Measurements from ENCODE around the gene SQSTM1.
"Not testable (repeated sequence)": the region's sequence is repeated elsewhere in the genome, so short reads cannot be mapped to it uniquely, and the experiment has no call there.

SQSTM1 gene

DNA sequence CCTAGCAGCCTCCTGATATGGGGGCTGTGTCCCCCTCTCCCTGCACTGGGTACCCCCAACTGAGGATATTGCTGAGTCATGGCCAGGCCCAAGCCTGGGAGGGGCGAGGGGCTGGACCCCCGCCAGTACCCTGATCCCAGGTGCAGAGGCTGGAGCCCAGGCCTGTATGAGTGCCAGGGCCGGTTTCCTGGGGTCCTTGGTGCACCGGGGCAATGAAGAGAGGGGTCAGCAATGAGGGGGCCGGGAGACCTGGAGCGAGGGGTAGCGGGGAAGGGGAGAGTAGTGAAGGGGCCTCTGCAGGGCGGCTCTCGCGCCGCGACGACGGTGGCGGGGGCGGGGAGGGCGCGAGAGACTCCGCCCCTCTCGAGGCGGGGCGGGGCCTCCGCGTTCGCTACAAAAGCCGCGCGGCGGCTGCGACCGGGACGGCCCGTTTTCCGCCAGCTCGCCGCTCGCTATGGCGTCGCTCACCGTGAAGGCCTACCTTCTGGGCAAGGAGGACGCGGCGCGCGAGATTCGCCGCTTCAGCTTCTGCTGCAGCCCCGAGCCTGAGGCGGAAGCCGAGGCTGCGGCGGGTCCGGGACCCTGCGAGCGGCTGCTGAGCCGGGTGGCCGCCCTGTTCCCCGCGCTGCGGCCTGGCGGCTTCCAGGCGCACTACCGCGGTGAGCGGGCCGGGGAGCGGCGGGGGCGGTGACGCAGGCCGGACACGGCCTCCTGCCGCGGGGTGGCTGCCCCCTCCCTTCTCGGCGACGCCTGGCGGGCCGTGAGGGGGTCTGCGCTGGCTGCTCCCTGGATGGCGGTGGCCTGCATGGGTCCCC, at the start of gene SQSTM1:
SQSTM1 (plus strand) TSS at position 423 of the 815 bp plus-strand sequence; CDS start at position 455, 32 bp downstream.
- peak; percentile 66 to 75 (median 66) for DNase-seq (ENCODE audit: low read depth in 3 of 3)

DNA sequence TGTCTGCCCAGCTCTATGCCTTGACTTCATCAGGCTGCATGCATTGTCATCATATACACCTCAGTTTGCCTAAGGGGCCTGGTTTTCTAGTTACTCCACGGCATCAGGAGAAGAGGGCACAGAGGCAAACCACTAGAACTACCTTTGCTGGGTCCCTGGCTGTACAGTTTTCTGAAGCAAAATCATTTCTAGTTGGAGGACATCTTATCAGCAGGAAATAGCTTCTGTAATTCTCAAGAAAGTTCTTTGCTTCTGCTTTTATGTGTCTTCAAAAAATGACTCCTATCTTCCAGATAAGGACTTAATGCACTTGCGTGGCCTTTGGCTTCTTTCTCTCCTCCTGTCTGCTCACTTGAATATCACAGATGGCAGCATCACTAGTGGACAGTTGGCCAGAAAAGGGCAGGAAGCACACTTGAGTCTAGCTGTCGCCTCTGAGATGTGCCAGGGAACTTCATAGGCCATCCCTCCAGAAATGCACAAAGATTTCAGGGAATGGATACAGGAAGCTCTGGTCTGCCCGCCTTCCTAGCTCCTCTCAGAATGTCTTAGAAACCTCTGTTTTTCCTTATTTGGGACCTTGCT, 49.3 kb upstream of the SQSTM1 start:
- no peak for DNase-seq (ENCODE audit: low read depth in 3 of 3)

DNA sequence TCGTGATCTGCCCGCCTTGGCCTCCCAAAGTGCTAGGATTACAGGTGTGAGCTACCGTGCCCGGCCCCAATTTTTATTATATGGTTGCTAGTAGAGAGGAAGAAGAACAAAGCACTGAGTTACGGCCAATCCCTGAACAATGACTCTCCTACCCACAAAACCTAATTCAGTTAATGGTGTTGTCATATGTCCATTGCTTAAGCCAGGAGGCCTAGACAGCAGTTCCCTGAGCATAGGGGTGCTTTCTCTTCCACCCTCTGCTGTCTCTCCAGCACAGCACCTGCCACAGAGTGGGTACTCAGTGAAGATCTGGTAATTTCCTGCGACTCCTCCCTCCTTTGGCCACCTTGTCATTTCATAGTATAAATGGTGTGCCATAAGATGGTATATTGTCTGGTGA, 48.4 kb upstream of the SQSTM1 start:
- DNase-seq (ENCODE audit: low read depth in 3 of 3): no peak

DNA sequence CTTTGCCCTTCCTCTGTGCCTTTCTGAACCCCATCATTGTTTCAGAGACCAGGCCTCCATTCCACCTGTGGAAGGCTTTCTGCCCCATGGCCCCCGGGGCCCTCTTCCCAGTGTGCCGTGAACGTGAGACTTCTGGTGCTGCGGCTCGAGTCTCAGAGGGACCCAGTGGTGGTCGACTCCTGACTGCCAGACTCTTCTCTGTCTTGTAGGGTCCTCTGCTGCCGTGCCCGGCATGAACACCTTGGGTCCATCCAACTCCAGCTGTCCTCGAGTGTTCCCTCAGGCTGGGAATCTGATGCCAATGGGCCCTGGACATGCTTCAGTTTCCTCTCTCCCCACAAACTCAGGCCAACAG, 47.0 kb upstream of the SQSTM1 start:
- DNase-seq (ENCODE audit: low read depth in 3 of 3): no peak

- no peak for DNase-seq (ENCODE audit: low read depth in 3 of 3)
Observed at GRCh38 chr5:179774442-179774841, 46.3 kb upstream of the SQSTM1 start.

GRCh38 chr5:179776411-179776938, 44.2 kb upstream of the SQSTM1 start:
- DNase-seq (ENCODE audit: low read depth in 3 of 3): no peak

GRCh38 chr5:179777456-179777855, 43.2 kb upstream of the SQSTM1 start:
- no peak for DNase-seq (ENCODE audit: low read depth in 3 of 3)

GRCh38 chr5:179777909-179778308, 42.8 kb upstream of the SQSTM1 start:
- DNase-seq (ENCODE audit: low read depth in 3 of 3): no peak

GRCh38 chr5:179778591-179778990, 42.1 kb upstream of the SQSTM1 start:
- no peak for DNase-seq (ENCODE audit: low read depth in 3 of 3)

DNA sequence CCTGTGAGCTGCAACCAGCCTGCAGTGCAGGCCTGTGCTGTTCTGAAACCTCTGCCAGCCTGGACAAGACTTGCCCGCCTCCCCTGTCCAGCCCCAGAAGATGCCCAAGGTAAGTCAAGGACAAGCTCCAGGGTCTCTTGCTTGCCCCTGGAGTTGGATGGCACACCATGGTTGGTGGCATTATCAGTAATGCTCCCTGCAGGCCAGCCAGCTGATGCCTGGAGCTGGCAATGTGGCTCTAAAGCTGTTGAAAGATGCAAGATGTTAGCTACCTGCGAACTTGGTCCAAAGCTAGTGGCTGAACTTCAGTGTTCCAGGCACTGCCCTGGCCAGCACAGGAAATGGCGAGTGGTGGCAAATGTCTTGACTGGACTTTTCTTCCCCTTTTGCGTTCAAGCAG, 40.9 kb upstream of the SQSTM1 start:
- no peak for DNase-seq (ENCODE audit: low read depth in 3 of 3)

DNA sequence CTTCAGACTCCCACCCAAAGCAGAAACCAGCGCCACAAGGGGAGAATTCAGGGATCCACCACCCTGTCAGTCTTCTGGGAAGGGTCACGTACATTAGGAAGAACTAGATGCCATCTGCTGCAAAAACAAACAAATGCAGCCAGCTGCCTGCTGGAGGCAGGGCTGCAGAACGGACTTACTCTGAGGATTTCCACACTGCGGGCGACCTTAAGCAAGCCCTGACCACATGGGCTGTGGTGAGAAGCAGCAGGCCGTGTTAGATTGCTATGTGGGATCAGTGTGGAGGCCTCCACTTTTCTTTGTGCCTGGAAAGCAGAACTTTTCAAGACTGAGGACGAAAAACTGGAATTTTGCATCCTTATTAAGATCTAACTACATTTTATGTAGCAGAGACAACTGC, 40.3 kb upstream of the SQSTM1 start:
- DNase-seq (ENCODE audit: low read depth in 3 of 3): no peak

GRCh38 chr5:179781846-179782245, 38.9 kb upstream of the SQSTM1 start:
- DNase-seq (ENCODE audit: low read depth in 3 of 3): no peak

DNA sequence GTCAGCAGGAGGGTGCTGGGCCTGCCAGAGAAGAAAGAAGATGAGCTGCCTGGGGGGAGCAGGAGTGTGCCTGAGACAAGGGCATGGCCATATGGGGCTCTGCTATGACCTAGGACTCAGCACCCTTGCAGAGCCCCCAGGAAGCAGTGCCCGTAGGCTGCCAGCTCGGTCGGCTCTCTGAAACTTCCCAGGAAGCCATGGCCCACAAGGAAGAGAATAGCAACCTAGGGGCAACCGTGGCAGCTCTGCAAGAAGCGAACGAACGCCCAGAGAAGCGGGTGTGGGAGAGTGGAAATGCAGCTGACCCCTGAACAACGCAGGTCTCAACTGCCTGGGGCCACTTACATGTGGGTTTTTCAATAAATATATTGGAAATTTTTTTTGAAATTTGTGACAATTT, 37.6 kb upstream of the SQSTM1 start:
- no peak for DNase-seq (ENCODE audit: low read depth in 3 of 3)

GRCh38 chr5:179786861-179787260, 33.8 kb upstream of the SQSTM1 start:
- DNase-seq (ENCODE audit: low read depth in 3 of 3): no peak

DNA sequence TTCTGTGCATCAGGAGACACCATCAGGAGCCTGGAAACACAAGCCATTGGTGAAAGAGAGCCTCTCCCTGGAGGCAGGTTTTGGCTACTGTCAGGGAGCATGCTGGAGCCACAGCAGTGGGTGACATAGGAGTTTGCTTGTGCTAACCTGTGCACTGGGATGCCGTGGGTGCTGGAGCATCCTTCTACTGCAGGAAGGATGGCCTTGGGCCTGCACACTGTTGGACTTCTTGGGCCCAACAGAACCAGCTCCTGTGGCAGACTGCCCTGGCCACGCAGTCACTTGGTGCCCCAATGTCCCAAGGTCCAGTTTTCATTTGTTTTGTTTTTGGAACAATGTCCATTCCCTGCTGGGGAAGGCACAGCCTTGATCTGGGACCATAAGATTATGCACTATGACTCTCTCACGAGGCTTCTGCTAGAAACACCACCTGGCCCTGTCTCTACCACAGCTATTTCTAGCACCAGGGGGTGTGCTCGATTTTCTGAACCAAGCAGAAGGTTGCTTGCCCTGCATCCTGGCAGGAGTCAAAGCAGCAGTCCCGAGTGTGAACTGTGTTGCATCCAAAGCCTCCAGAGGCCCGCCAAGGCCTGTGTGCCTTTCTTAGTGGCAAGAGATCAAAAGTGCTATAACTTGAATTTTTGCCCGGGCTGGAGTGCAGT, 32.4 kb upstream of the SQSTM1 start:
- no peak for DNase-seq (ENCODE audit: low read depth in 3 of 3)

GRCh38 chr5:179789278-179789677, 31.4 kb upstream of the SQSTM1 start:
- not testable (repeated sequence) for DNase-seq (ENCODE audit: low read depth in 3 of 3)

GRCh38 chr5:179791881-179792611, 28.7 kb upstream of the SQSTM1 start:
- no peak for DNase-seq (ENCODE audit: low read depth in 3 of 3)

GRCh38 chr5:179792612-179793467, 27.9 kb upstream of the SQSTM1 start:
- DNase-seq (ENCODE audit: low read depth in 3 of 3): no peak

GRCh38 chr5:179793468-179794139, 27.1 kb upstream of the SQSTM1 start, which contains the start of gene LTC4S:
Gene LTC4S, plus strand, starts transcription at chr5:179793986. Its CDS starts 95 bp downstream, at chr5:179794081.
- DNase-seq (ENCODE audit: low read depth in 3 of 3): no peak

DNA sequence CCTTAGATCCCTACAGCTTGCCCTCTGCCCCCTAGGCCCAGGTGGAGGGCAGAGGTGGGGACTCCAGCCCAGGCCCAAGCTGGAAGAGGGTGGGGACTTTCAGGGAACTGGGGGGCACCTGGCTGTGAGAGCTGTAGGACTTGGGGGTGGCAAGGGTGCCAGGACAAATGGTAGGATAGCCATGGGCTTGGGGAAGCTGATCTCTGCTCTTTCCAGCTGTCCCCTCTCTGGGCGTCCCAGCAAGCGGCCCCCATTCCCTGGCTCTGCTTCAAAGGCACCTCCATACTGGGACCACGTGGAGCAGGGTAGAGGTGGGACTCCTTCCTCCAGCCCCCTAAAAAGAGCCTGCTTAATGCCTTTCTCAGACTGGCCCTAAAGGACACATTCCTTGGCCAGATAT, 26.5 kb upstream of the SQSTM1 start:
- no peak for DNase-seq (ENCODE audit: low read depth in 3 of 3)
